ENCODE results near the gene SLC25A14. TPM values are rescaled to one million over a fixed set of nuclear protein-coding genes. Genes with fewer than 3 reads are reported as not detected.
"Not testable (repeated sequence)": the region's sequence is repeated elsewhere in the genome, so short reads cannot be mapped to it uniquely, and the experiment has no call there.

The SLC25A14 gene
- total RNA-seq, 1 donor from 2014 or later = 6.1 TPM

- intact Hi-C loops (cut with DNase I) = no loop called here
- Histone ChIP-seq H3K4me1 (peaks cover 5% of the 10 kb centered on the region), H3K9me3 (no peaks in the 10 kb centered on the region), H3K27me3 (no peaks in the 10 kb centered on the region), H3K4me3 (no peak overlapping the region), H3K27ac (no peak overlapping the region), H3K36me3 (no peaks in the 10 kb centered on the region)
- DNase-seq (ENCODE audit: extremely low spot score in 2 of 2) = no peak
- TF ChIP-seq POLR2AphosphoS5 (IDR thresholded peaks at IDR 0.05; ENCODE audit: insufficient read depth in 1 of 2, low read depth in 1 of 2) = no peak
- TF ChIP-seq CTCF (IDR thresholded peaks at IDR 0.05) = no peak
- no peak for TF ChIP-seq POLR2A (IDR thresholded peaks at IDR 0.05)
Observed at GRCh38 chrX:130343411-130343810, 3.7 kb downstream of the SLC25A14 start.

- H3K4me3 ChIP-seq = no peak overlapping the region
- no peak for DNase-seq (ENCODE audit: extremely low spot score in 2 of 2)
- TF ChIP-seq POLR2A (IDR thresholded peaks at IDR 0.05) (no peak), CTCF (IDR thresholded peaks at IDR 0.05) (no peak), POLR2AphosphoS5 (IDR thresholded peaks at IDR 0.05; ENCODE audit: insufficient read depth in 1 of 2, low read depth in 1 of 2) (no peak)
- H3K36me3 ChIP-seq = no peaks in the 10 kb centered on the region
- no peaks in the 10 kb centered on the region for H3K27me3 ChIP-seq
- intact Hi-C loops (cut with DNase I) = no loop called here
- H3K9me3 ChIP-seq = no peaks in the 10 kb centered on the region
- H3K4me1 ChIP-seq = no peaks in the 10 kb centered on the region
- no peak overlapping the region for H3K27ac ChIP-seq
Observed at GRCh38 chrX:130347321-130347720, 7.6 kb downstream of the SLC25A14 start.

- no peak overlapping the region for H3K4me3 ChIP-seq
- TF ChIP-seq POLR2A (IDR thresholded peaks at IDR 0.05) (no peak), CTCF (IDR thresholded peaks at IDR 0.05) (no peak), POLR2AphosphoS5 (IDR thresholded peaks at IDR 0.05; ENCODE audit: insufficient read depth in 1 of 2, low read depth in 1 of 2) (no peak)
- no peaks in the 10 kb centered on the region for H3K9me3 ChIP-seq
- no peak for DNase-seq (ENCODE audit: extremely low spot score in 2 of 2)
- no peaks in the 10 kb centered on the region for H3K27me3 ChIP-seq
- no peaks in the 10 kb centered on the region for H3K36me3 ChIP-seq
- H3K4me1 ChIP-seq = no peaks in the 10 kb centered on the region
- no peak overlapping the region for H3K27ac ChIP-seq
- intact Hi-C loops (cut with DNase I) = no loop called here
Observed at GRCh38 chrX:130351567-130351966, 11.8 kb downstream of the SLC25A14 start.

GRCh38 chrX:130352050-130352449, 12.3 kb downstream of the SLC25A14 start:
- H3K4me3 ChIP-seq; H3K9me3 ChIP-seq; H3K27ac ChIP-seq; H3K4me1 ChIP-seq; H3K27me3 ChIP-seq; intact Hi-C loops (cut with DNase I); DNase-seq (ENCODE audit: extremely low spot score in 2 of 2); H3K36me3 ChIP-seq: not testable (repeated sequence)

GRCh38 chrX:130376077-130376476, 36.4 kb downstream of the SLC25A14 start:
- Histone ChIP-seq H3K4me3 (no peak overlapping the region), H3K36me3 (no peaks in the 10 kb centered on the region), H3K27me3 (no peaks in the 10 kb centered on the region), H3K27ac (no peak overlapping the region), H3K9me3 (no peaks in the 10 kb centered on the region), H3K4me1 (no peaks in the 10 kb centered on the region)
- intact Hi-C loops (cut with DNase I) = no loop called here
- DNase-seq (ENCODE audit: extremely low spot score in 2 of 2) = no peak
- TF ChIP-seq POLR2A (IDR thresholded peaks at IDR 0.05) (no peak), POLR2AphosphoS5 (IDR thresholded peaks at IDR 0.05; ENCODE audit: insufficient read depth in 1 of 2, low read depth in 1 of 2) (no peak), CTCF (IDR thresholded peaks at IDR 0.05) (no peak)

All from vagina (tissue), 2 donors.